Progenitor cell of endocrine pancreas (in vitro differentiated cells): ENCODE results near the gene TMEM63B. TPM values are rescaled to one million over a fixed set of nuclear protein-coding genes. Genes with fewer than 3 reads are reported as not detected.

Experiments used
- DNase-seq: peaks from one replicate; pipeline ENCODE4 v3.0.0; 2021; ENCODE audit warnings: low spot score; ENCODE audit not compliant: unreplicated experiment
- H3K27ac Mint-ChIP-seq: 2 replicates; pipeline ENCODE4 v1.8.0; 2021; ENCODE audit warnings: mild to moderate bottlenecking, moderate library complexity, mixed read lengths
- H3K27me3 Mint-ChIP-seq: 2 replicates; pipeline ENCODE4 v1.8.0; 2021; ENCODE audit warnings: mixed read lengths
- H3K36me3 Mint-ChIP-seq: 2 replicates; pipeline ENCODE4 v1.8.0; 2022; ENCODE audit warnings: mixed read lengths; ENCODE audit not compliant: insufficient read depth
- H3K4me1 Mint-ChIP-seq: 2 replicates; pipeline ENCODE4 v1.8.0; 2021; ENCODE audit warnings: low read depth, mixed read lengths
- H3K4me3 Mint-ChIP-seq: 2 replicates; pipeline ENCODE4 v1.8.0; 2021; ENCODE audit warnings: low read depth, mild to moderate bottlenecking, moderate library complexity, mixed read lengths
- H3K9me3 Mint-ChIP-seq: 2 replicates; pipeline ENCODE4 v1.8.0; 2021; ENCODE audit warnings: low read depth, mixed read lengths
- total RNA-seq: library from RNA; stranded (reverse); gene quantifications from 2 replicates; pipeline ENCODE4 v1.2.1, GENCODE V29; 2021
- TF ChIP-seq, protein P1 (sequence below): fragments of 200-600 bp; sonication (generic); IDR thresholded peaks from one replicate; pipeline ENCODE4 v1.5.0; 2021; ENCODE audit warnings: antibody characterized with exemption, mild to moderate bottlenecking; ENCODE audit not compliant: unreplicated experiment

The TMEM63B gene
- total RNA-seq, 1 donor from 2014 or later, result 72.3 TPM

DNA sequence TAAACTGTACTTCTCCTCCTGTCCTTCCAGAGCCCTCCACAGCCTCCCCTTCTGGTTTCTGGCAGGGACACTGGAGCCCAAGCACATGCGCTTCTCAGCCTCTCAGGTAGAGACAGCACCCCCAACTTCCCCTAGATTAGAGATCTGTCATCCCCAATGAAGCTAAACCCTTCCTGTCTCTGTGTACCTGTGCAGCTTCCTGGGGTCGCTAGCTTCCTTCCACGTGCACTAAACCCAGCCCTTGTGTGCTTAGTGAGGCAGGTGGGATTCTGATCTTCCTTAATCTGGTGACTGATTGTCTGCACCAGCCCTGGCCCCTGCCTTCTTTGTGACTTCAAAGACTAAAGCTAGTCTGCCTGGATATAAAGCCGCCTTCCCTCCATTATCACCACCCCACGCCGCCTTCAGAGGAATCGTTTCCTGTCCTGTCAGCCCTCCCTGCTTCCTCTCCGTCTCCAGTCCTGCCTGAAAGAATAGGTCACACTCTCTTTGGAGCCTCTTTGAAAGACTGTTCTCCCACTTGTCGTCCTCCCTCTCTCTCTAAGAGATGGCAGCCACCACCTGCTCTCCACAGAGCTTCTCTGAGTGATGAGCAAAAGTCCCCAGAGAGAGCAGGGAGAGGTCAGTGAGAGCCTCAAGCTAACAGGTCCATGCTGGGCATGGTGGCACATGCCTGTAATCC lies 58.7 kb downstream of the TMEM63B start:
- H3K9me3 Mint-ChIP-seq, result no peaks in the 10 kb centered on the region
- no peak overlapping the region for H3K27ac Mint-ChIP-seq
- no peak for DNase-seq
- TF ChIP-seq, protein P1, sequence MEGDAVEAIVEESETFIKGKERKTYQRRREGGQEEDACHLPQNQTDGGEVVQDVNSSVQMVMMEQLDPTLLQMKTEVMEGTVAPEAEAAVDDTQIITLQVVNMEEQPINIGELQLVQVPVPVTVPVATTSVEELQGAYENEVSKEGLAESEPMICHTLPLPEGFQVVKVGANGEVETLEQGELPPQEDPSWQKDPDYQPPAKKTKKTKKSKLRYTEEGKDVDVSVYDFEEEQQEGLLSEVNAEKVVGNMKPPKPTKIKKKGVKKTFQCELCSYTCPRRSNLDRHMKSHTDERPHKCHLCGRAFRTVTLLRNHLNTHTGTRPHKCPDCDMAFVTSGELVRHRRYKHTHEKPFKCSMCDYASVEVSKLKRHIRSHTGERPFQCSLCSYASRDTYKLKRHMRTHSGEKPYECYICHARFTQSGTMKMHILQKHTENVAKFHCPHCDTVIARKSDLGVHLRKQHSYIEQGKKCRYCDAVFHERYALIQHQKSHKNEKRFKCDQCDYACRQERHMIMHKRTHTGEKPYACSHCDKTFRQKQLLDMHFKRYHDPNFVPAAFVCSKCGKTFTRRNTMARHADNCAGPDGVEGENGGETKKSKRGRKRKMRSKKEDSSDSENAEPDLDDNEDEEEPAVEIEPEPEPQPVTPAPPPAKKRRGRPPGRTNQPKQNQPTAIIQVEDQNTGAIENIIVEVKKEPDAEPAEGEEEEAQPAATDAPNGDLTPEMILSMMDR, result no peak
- peaks cover 8% of the 10 kb centered on the region for H3K4me1 Mint-ChIP-seq
- peaks cover 11% of the 10 kb centered on the region for H3K27me3 Mint-ChIP-seq
- H3K36me3 Mint-ChIP-seq, result no peaks in the 10 kb centered on the region
- H3K4me3 Mint-ChIP-seq, result no peak overlapping the region

DNA sequence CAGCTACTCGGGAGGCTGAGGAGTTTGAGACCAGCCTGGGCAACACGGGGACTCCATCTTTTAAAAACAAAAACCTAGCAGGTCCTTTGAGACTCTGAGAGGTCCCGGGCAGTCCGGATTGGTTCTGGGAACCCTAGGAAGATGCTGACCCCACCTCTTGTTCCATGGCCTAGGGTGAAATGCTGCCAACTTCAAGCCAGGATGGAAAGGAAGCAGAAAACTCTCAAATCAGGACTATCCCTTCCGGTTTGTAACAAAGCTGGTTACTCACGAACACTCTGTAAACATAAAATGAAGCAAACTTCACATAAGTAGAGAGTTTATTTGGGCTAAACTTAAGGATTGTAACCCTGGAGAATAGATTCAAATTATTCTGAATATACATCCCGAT lies 59.3 kb downstream of the TMEM63B start:
- DNase-seq, result no peak
- no peaks in the 10 kb centered on the region for H3K9me3 Mint-ChIP-seq
- H3K4me3 Mint-ChIP-seq, result no peak overlapping the region
- TF ChIP-seq, protein P1, result no peak
- H3K27ac Mint-ChIP-seq, result no peak overlapping the region
- H3K36me3 Mint-ChIP-seq, result no peaks in the 10 kb centered on the region
- peaks cover 11% of the 10 kb centered on the region for H3K27me3 Mint-ChIP-seq
- H3K4me1 Mint-ChIP-seq, result peaks cover 8% of the 10 kb centered on the region

DNA sequence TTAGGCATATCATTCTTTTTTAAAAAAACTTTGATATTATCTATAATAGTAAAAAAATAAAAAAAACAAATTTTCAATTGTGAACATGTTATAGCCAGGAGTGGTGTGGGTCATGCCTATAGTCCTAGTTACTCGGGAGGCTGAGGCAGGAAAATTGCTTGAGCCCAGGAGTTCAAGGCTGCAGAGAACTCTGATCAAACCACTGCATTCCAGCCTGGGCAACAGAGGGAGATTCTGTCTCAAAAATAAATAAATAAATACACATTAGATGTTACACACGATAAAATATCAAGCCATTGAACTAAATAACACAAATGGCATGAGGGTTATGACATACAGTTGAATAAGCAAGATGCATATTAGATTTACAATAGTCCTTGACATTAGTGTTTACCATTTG lies 61.5 kb downstream of the TMEM63B start:
- Mint-ChIP-seq H3K9me3 (no peaks in the 10 kb centered on the region), H3K27me3 (peaks cover 11% of the 10 kb centered on the region), H3K27ac (no peak overlapping the region), H3K36me3 (no peaks in the 10 kb centered on the region), H3K4me3 (no peak overlapping the region), H3K4me1 (peaks cover 14% of the 10 kb centered on the region)
- no peak for DNase-seq
- TF ChIP-seq, protein P1, result no peak

DNA sequence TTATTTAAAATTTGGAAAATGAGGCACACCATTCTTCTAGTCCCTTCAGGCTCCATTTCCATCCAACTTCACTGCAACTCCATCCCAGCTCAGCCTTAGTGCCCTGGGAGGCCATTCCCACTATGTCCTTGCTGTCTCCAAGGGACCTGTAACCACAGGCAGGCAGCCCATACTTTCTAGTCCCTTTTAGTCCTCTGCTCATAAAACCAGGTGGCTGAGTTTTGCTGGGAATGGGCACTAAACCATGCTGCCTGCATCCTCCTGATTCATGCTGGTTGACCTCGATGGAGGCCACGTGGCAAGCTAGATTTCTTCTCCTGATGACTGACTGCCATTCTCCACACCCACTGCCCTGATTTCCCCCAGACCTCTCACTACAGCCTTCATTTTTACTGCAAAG lies 61.9 kb downstream of the TMEM63B start:
- Mint-ChIP-seq H3K4me3 (no peak overlapping the region), H3K9me3 (no peaks in the 10 kb centered on the region), H3K36me3 (no peaks in the 10 kb centered on the region), H3K4me1 (peaks cover 14% of the 10 kb centered on the region), H3K27ac (no peak overlapping the region), H3K27me3 (peaks cover 11% of the 10 kb centered on the region)
- DNase-seq, result no peak
- TF ChIP-seq, protein P1, result no peak

DNA sequence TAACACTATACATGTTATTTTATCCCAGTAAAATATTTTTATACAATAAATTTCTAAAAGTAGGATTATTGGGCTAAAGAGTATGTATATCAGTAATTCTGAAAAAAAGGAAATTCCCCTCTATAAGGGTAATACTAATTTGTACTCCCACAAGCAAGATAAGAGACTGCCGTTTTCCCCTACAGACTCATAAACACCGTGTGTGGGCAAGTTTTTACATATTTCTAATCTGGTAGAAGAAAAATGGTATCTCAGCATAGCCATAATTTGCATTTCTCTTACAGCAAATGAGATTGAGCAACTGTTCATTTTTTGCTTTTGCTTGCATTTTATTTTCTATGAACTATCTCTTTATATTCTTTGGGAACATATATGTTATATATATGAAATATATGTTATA lies 63.4 kb downstream of the TMEM63B start:
- H3K27me3 Mint-ChIP-seq, result peaks cover 12% of the 10 kb centered on the region
- H3K4me1 Mint-ChIP-seq, result peaks cover 11% of the 10 kb centered on the region
- DNase-seq, result no peak
- H3K9me3 Mint-ChIP-seq, result no peaks in the 10 kb centered on the region
- no peak overlapping the region for H3K4me3 Mint-ChIP-seq
- H3K27ac Mint-ChIP-seq, result no peak overlapping the region
- TF ChIP-seq, protein P1, result no peak
- no peaks in the 10 kb centered on the region for H3K36me3 Mint-ChIP-seq
